GM10847 (cell line): ENCODE data around the gene RBP4.

Experiments used
- POLR2A ChIP-seq: IDR thresholded peaks from 2 replicates; pipeline ENCODE4 v1.6.1; 2011; ENCODE audit not compliant: insufficient read length; ENCODE audit errors: extremely low read depth

Gene RBP4

DNA sequence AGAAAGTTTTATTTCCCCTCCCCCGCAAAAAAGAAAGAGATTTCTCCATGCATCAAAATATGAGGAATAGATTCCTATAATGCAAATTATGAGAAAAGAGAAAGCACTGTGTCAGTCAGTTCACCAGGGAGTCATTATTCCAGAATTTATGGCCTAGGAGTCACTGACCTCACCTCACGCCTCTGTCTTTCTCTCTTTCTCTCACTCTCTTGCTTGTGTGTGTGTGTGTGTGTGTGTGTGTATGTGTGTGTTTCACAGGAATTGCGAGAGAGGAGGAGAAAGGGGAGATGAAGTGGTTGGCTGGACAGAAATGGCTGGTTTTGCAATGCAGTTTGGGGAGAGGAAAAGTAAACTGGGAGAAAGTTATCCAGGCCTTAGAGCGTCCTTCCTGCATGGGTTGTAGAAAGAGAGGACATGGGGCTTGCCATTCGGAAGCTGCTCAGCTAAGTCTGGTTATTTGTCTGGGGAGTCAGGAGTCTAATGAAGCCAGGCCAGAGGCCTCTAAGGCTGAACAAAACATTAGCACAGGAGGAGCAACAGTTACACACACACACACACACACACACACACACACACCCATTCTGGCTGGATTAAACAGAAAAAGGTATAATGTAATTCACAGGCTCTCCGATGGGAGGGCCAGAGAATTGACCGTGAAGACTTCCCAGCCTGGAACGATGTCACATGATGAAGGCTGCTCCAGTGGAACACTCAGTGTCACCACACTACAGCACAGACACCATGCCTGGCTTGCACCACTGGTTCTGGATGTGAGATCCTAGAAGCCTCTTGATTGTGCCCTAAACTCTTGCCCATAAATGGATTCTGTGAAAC, 47.3 kb downstream of the RBP4 start:
- no peak for TF ChIP-seq POLR2A

GRCh38 chr10:93552780-93553179, 48.3 kb downstream of the RBP4 start:
- no peak for TF ChIP-seq POLR2A

DNA sequence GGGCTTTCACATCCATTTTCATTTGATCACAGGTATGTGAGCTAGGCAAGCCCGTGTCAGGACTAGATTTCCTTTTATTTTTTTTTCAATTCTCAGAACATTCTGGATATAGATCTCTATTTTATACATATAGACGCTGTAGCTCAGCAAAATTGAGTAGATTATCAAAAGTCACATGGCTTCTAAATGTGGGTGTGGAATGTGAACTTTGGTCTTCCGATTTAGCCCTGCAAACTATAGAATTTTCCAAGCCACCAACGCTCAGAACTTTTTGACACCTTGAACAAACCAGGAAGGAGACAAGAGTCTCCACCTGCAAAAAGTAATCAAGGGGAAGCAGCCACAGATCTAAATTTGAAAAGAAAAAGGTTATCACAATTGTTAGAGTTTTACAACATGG, 50.4 kb downstream of the RBP4 start:
- no peak for TF ChIP-seq POLR2A

GRCh38 chr10:93548376-93549071, 52.5 kb downstream of the RBP4 start:
- TF ChIP-seq POLR2A, result no peak

- TF ChIP-seq POLR2A, result no peak
Measured at GRCh38 chr10:93547522-93547921, 53.5 kb downstream of the RBP4 start.

DNA sequence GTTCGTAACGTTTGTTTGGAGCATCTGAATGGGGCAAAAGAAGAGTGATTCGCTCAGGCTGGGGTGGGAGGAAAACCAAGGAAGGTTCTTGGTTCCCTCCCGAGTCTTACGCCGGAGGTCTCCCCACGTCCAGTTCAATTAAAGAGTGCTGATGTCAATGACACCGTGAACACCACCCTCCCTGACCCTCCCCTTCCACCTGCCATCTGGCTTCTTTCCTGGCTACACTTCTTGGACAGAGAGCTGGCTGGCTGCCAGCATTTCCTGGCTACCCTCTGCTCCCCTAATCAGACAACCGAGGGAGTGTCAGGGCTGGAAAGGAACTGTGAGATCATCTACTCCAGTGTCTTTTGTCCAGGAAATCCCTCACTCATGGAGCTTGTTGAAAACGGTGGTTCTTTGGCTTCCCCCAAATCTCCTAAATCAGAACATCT, 58.7 kb downstream of the RBP4 start:
- TF ChIP-seq POLR2A, result no peak
